PC-3 (cell line): ENCODE results near the gene RAD51. TPM values are rescaled to one million over a fixed set of nuclear protein-coding genes. Genes with fewer than 3 reads are reported as not detected.
A peak's percentile ranks its signal among the peaks of the same experiment; 100 is the strongest.

Experiments used
- ATAC-seq: fragments of 200-7000 bp; cut with Tn5 transposase; 2 replicates; pipeline ENCODE4 v1.9.1; 2020; ENCODE audit warnings: mild to moderate bottlenecking, moderate library complexity
- BruUV-seq: library from RNA; stranded (reverse); fragments of 400-500 nt; replicated peaks from 2 replicates; lab custom pipeline; 2021; lab: Mats Ljungman, UMichigan
- CTCF ChIA-PET: fragments of 300-600 bp; sonication (Branson Sonifier 250); formaldehyde crosslinking; loops from one replicate; lab custom pipeline; 2022; ENCODE audit warnings: antibody characterized with exemption; lab: Charles Lee
- POLR2A ChIA-PET: fragments of 300-600 bp; sonication (Branson Sonifier 250); formaldehyde crosslinking; loops from one replicate; lab custom pipeline; 2022; ENCODE audit warnings: antibody characterized with exemption; ENCODE audit not compliant: unreplicated experiment; lab: Charles Lee
- DNase-seq: peaks from one replicate; pipeline ENCODE4 v3.0.0-alpha.2; 2015
- H2AFZ ChIP-seq: fragments of 300-600 bp; sonication (generic); 2 replicates; pipeline ENCODE4 v1.6.0; 2016; ENCODE audit warnings: antibody characterized with exemption, low read length
- H3F3A ChIP-seq: fragments of 300-600 bp; sonication (generic); one replicate; pipeline ENCODE4 v1.6.0; 2017; ENCODE audit warnings: antibody characterized with exemption, low read length, control low read depth, mild to moderate bottlenecking; ENCODE audit not compliant: unreplicated experiment
- H3K27ac ChIP-seq: fragments of 300-600 bp; sonication (generic); 2 replicates; pipeline ENCODE4 v1.5.1; 2016; ENCODE audit warnings: mild to moderate bottlenecking, low read length
- H3K27me3 ChIP-seq: fragments of 300-600 bp; sonication (generic); 2 replicates; pipeline ENCODE4 v1.6.1; 2016; ENCODE audit warnings: low read length, mixed read lengths
- H3K36me3 ChIP-seq: fragments of 300-600 bp; sonication (generic); 2 replicates; pipeline ENCODE4 v1.6.1; 2016; ENCODE audit warnings: low read depth, mixed run types, low read length, mixed read lengths
- H3K4me1 ChIP-seq: fragments of 300-600 bp; sonication (generic); 2 replicates; pipeline ENCODE4 v1.5.1; 2016; ENCODE audit warnings: low read length; ENCODE audit not compliant: insufficient read depth
- H3K4me2 ChIP-seq: fragments of 300-600 bp; sonication (generic); 2 replicates; pipeline ENCODE4 v1.6.0; 2016; ENCODE audit warnings: low read length
- H3K4me3 ChIP-seq: fragments of 300-600 bp; sonication (generic); 2 replicates; pipeline ENCODE4 v1.5.1; 2016; ENCODE audit warnings: mild to moderate bottlenecking, low read length, mixed read lengths
- H3K79me2 ChIP-seq: fragments of 300-600 bp; sonication (generic); 2 replicates; pipeline ENCODE4 v1.6.1; 2017; ENCODE audit warnings: low read length, mixed read lengths
- H3K9ac ChIP-seq: fragments of 300-600 bp; sonication (generic); 2 replicates; pipeline ENCODE4 v1.6.0; 2016; ENCODE audit warnings: mild to moderate bottlenecking, low read length
- H3K9me2 ChIP-seq: fragments of 300-600 bp; sonication (generic); replicated peaks from 2 replicates; pipeline ENCODE4 v1.6.1; 2016; ENCODE audit warnings: mixed run types, low read length, mixed read lengths
- H3K9me3 ChIP-seq: fragments of 300-600 bp; sonication (generic); 2 replicates; pipeline ENCODE4 v1.6.1; 2016; ENCODE audit warnings: low read length, mixed read lengths
- H4K20me1 ChIP-seq: fragments of 300-600 bp; sonication (generic); 2 replicates; pipeline ENCODE4 v1.6.1; 2016; ENCODE audit warnings: low read length, mixed read lengths
- EZH2 ChIP-seq: fragments of 300-600 bp; sonication (generic); IDR thresholded peaks from one replicate; pipeline ENCODE4 v1.6.1; 2017; ENCODE audit warnings: antibody characterized with exemption, mild to moderate bottlenecking, low read length; ENCODE audit not compliant: unreplicated experiment
- EZH2phosphoT487 ChIP-seq: fragments of 300-600 bp; sonication (generic); IDR thresholded peaks from 2 replicates; pipeline ENCODE4 v1.6.1; 2018; ENCODE audit warnings: mild to moderate bottlenecking, antibody characterized with exemption, low read length, borderline replicate concordance
- intact Hi-C: fragments of 100-400 bp; cut with micrococcal nuclease; formaldehyde crosslinking; loops from 2 replicates; pipeline ENCODE4 v1.9.0; 2023
- total RNA-seq: library from RNA; depleted of rRNA; stranded (reverse); fragments of >200 nt; gene quantifications from 2 replicates; pipeline ENCODE4 v1.2.3, GENCODE V29; 2014
- TF ChIP-seq, protein P1 (sequence below): fragments of 300-600 bp; sonication (generic); conservative IDR thresholded peaks from 2 replicates; pipeline ENCODE4 v1.5.1; 2017; ENCODE audit warnings: antibody characterized with exemption, low read depth, mild to moderate bottlenecking, low read length

Gene RAD51
- total RNA-seq, 1 experiment from 2014 or later: 21.9 TPM

DNA sequence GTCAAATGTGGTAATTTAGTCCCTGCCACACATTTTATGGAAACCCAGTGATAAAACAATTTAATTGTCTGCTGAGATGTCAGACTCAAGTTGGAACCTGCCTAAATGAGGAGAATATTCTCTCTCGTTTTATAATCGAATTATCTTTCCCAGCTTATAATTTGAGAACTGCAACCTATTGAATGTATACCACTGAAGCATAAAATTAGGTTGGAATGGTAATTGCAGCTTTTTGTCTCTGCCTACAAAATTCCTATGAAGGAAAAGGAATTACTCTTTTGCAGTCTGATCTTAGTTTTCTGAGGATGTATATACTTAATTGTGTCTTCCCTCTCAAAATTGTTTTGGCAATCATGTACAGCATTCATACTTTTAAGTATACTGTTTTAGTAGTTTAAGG, 28.9 kb downstream of the RAD51 start:
- CTCF ChIA-PET: interaction anchor here (0.6 kb wide), 1 partner anchor 20 kb away, joined by 6 read pairs; no protein-coding TSS in a partner anchor
- Histone ChIP-seq H3K27me3 (no peaks in the 10 kb centered on the region), H3K4me1 (no peaks in the 10 kb centered on the region), H3K9me3 (no peaks in the 10 kb centered on the region), H3K9ac (no peak overlapping the region), H3K79me2 (no peaks in the 10 kb centered on the region), H4K20me1 (no peaks in the 10 kb centered on the region), H3K9me2 (no peaks in the 10 kb centered on the region), H3K4me3 (no peak overlapping the region), H3K27ac (no peak overlapping the region), H2AFZ (no peak overlapping the region), H3K4me2 (no peak overlapping the region), H3K36me3 (peaks cover 8% of the 10 kb centered on the region; the same call in 1 of the 2 replicates), H3F3A (no peaks in the 10 kb centered on the region)
- no TSS peak for BruUV-seq
- intact Hi-C loops: no loop called here
- TF ChIP-seq, protein P1, sequence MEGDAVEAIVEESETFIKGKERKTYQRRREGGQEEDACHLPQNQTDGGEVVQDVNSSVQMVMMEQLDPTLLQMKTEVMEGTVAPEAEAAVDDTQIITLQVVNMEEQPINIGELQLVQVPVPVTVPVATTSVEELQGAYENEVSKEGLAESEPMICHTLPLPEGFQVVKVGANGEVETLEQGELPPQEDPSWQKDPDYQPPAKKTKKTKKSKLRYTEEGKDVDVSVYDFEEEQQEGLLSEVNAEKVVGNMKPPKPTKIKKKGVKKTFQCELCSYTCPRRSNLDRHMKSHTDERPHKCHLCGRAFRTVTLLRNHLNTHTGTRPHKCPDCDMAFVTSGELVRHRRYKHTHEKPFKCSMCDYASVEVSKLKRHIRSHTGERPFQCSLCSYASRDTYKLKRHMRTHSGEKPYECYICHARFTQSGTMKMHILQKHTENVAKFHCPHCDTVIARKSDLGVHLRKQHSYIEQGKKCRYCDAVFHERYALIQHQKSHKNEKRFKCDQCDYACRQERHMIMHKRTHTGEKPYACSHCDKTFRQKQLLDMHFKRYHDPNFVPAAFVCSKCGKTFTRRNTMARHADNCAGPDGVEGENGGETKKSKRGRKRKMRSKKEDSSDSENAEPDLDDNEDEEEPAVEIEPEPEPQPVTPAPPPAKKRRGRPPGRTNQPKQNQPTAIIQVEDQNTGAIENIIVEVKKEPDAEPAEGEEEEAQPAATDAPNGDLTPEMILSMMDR: no peak
- no peak for TF ChIP-seq EZH2phosphoT487
- no peak for TF ChIP-seq EZH2
- POLR2A ChIA-PET: no interaction called here
- ATAC-seq (no peak), DNase-seq (no peak)

DNA sequence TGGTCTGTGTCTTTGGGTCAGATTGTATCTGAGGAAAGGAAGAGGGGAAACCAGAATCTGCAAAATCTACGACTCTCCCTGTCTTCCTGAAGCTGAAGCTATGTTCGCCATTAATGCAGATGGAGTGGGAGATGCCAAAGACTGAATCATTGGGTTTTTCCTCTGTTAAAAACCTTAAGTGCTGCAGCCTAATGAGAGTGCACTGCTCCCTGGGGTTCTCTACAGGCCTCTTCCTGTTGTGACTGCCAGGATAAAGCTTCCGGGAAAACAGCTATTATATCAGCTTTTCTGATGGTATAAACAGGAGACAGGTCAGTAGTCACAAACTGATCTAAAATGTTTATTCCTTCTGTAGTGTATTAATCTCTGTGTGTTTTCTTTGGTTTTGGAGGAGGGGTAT, 36.1 kb downstream of the RAD51 start:
- H3K4me3 ChIP-seq: no peak overlapping the region
- no peak overlapping the region for H3K27ac ChIP-seq
- no peak for DNase-seq
- no peak overlapping the region for H3K9ac ChIP-seq
- no peaks in the 10 kb centered on the region for H3K27me3 ChIP-seq
- H3K4me1 ChIP-seq: peaks cover 3% of the 10 kb centered on the region
- BruUV-seq: no TSS peak
- no peak overlapping the region for H2AFZ ChIP-seq
- peaks cover under 1% of the 10 kb centered on the region for H3F3A ChIP-seq
- no peaks in the 10 kb centered on the region for H3K9me3 ChIP-seq
- ATAC-seq: no peak
- TF ChIP-seq, protein P1: no peak
- H4K20me1 ChIP-seq: no peaks in the 10 kb centered on the region
- no peaks in the 10 kb centered on the region for H3K9me2 ChIP-seq
- ChIA-PET CTCF (no interaction called here), POLR2A (no interaction called here)
- intact Hi-C loops: loop anchor here (2.0 kb wide), 1 partner anchor 24 kb away; no protein-coding TSS in a partner anchor
- H3K4me2 ChIP-seq: no peak overlapping the region
- no peaks in the 10 kb centered on the region for H3K79me2 ChIP-seq
- peaks cover 29% of the 10 kb centered on the region for H3K36me3 ChIP-seq

DNA sequence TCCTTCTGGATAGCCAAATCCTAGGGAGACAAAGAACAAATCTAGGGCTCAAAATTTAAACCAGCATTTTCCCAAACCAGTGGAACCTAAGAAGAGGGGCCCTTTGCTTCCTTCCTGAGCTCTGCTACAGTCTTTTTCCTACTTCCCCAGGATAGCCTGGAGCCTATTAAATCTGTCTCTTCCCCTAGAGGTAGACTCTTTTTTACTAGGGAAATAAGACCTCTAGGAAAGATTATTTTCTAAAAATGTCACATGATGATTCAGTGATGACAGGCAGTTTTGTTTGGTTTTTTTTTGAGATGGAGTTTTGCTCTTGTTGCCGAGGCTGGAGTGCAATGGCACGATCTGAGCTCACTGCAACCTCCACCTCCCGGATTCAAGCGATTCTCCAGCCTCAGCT, 41.6 kb downstream of the RAD51 start:
- TF ChIP-seq, protein P1: no peak
- no peak for TF ChIP-seq EZH2phosphoT487
- peak overlapping the region; percentile 60 for H3K27ac ChIP-seq
- BruUV-seq: no TSS peak
- H3K4me3 ChIP-seq: no peak overlapping the region
- no peak overlapping the region for H2AFZ ChIP-seq
- no peaks in the 10 kb centered on the region for H3K79me2 ChIP-seq
- DNase-seq (peak; percentile 52), ATAC-seq (peak; percentile 68)
- H3F3A ChIP-seq: peaks cover 6% of the 10 kb centered on the region
- H3K27me3 ChIP-seq: no peaks in the 10 kb centered on the region
- H3K9ac ChIP-seq: no peak overlapping the region
- H3K4me2 ChIP-seq: peak overlapping the region; percentile 43
- H4K20me1 ChIP-seq: no peaks in the 10 kb centered on the region
- intact Hi-C loops: no loop called here
- peaks cover 18% of the 10 kb centered on the region for H3K4me1 ChIP-seq
- H3K9me3 ChIP-seq: no peaks in the 10 kb centered on the region
- no peaks in the 10 kb centered on the region for H3K9me2 ChIP-seq
- CTCF ChIA-PET: interaction anchor here (0.7 to 1.6 kb wide), 2 partner anchors 122 to 158 kb away, joined by 3 to 5 read pairs; partner anchors contain the start of gene VPS18
- POLR2A ChIA-PET: no interaction called here
- H3K36me3 ChIP-seq: peaks cover 46% of the 10 kb centered on the region
